Nephron (organoid): Measurements from ENCODE around the gene PWWP2B.

ENCODE experiments used
- H3K27ac Mint-ChIP-seq, 3 experiments: 2 replicates each; pipeline ENCODE4 v1.8.0; 2020; ENCODE audit warnings: mixed read lengths in 3 of 3, mild to moderate bottlenecking in 2 of 3, moderate library complexity in 1 of 3
- H3K27me3 Mint-ChIP-seq: 2 replicates; pipeline ENCODE4 v1.8.0; 2021; ENCODE audit warnings: low read depth, mild to moderate bottlenecking, moderate library complexity, mixed read lengths
- H3K36me3 Mint-ChIP-seq: 2 replicates; pipeline ENCODE4 v1.8.0; 2020; ENCODE audit warnings: low read depth, mixed read lengths
- H3K4me1 Mint-ChIP-seq: 2 replicates; pipeline ENCODE4 v1.8.0; 2020; ENCODE audit warnings: mixed read lengths
- H3K4me3 Mint-ChIP-seq, 3 experiments: 2 replicates each; pipeline ENCODE4 v1.8.0; 2020; ENCODE audit warnings: mild to moderate bottlenecking in 3 of 3, mixed read lengths in 3 of 3, moderate library complexity in 2 of 3
- H3K9me3 Mint-ChIP-seq: 2 replicates; pipeline ENCODE4 v1.8.0; 2020; ENCODE audit warnings: mixed read lengths
- TF ChIP-seq, protein P1 (sequence below), 3 experiments: fragments of 200-600 bp; sonication (generic); IDR thresholded peaks; one replicate each; pipeline ENCODE4 v1.5.0; 2021; ENCODE audit warnings: antibody characterized with exemption in 3 of 3; ENCODE audit not compliant: unreplicated experiment in 3 of 3

The PWWP2B gene

GRCh38 chr10:132458586-132459300, 61.7 kb downstream of the PWWP2B start:
- Mint-ChIP-seq H3K27me3 (peaks cover 18% of the 10 kb centered on the region), H3K9me3 (no peaks in the 10 kb centered on the region), H3K36me3 (no peaks in the 10 kb centered on the region), H3K4me1 (no peaks in the 10 kb centered on the region), H3K27ac (no peak overlapping the region), H3K4me3 (no peak overlapping the region)
- TF ChIP-seq, protein P1, sequence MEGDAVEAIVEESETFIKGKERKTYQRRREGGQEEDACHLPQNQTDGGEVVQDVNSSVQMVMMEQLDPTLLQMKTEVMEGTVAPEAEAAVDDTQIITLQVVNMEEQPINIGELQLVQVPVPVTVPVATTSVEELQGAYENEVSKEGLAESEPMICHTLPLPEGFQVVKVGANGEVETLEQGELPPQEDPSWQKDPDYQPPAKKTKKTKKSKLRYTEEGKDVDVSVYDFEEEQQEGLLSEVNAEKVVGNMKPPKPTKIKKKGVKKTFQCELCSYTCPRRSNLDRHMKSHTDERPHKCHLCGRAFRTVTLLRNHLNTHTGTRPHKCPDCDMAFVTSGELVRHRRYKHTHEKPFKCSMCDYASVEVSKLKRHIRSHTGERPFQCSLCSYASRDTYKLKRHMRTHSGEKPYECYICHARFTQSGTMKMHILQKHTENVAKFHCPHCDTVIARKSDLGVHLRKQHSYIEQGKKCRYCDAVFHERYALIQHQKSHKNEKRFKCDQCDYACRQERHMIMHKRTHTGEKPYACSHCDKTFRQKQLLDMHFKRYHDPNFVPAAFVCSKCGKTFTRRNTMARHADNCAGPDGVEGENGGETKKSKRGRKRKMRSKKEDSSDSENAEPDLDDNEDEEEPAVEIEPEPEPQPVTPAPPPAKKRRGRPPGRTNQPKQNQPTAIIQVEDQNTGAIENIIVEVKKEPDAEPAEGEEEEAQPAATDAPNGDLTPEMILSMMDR (IDR thresholded peaks at IDR 0.05; ENCODE audit: unreplicated experiment in 3 of 3): peak; percentile 95 to 96 (median 95)

- Mint-ChIP-seq H3K4me3 (no peak overlapping the region), H3K27me3 (peaks cover 18% of the 10 kb centered on the region)
These were observed 62.5 kb downstream of the PWWP2B start for GRCh38 chr10:132459301-132460003.

GRCh38 chr10:132460071-132460470, 63.1 kb downstream of the PWWP2B start:
- H3K4me3 Mint-ChIP-seq: no peak overlapping the region
- peak overlapping the region in 1 of 3 experiments; percentile 54 for H3K27ac Mint-ChIP-seq
- no peaks in the 10 kb centered on the region for H3K36me3 Mint-ChIP-seq
- TF ChIP-seq, protein P1 (IDR thresholded peaks at IDR 0.05; ENCODE audit: unreplicated experiment in 3 of 3): no peak
- no peaks in the 10 kb centered on the region for H3K4me1 Mint-ChIP-seq
- no peaks in the 10 kb centered on the region for H3K9me3 Mint-ChIP-seq
- peaks cover 16% of the 10 kb centered on the region for H3K27me3 Mint-ChIP-seq

More at GRCh38 chr10:132459301-132460003, 62.5 kb downstream of the PWWP2B start:
- Mint-ChIP-seq H3K36me3 (no peaks in the 10 kb centered on the region), H3K27ac (peak overlapping the region in 1 of 3 experiments; percentile 54), H3K4me1 (no peaks in the 10 kb centered on the region), H3K9me3 (no peaks in the 10 kb centered on the region)
- TF ChIP-seq, protein P1 (IDR thresholded peaks at IDR 0.05; ENCODE audit: unreplicated experiment in 3 of 3): no peak

DNA sequence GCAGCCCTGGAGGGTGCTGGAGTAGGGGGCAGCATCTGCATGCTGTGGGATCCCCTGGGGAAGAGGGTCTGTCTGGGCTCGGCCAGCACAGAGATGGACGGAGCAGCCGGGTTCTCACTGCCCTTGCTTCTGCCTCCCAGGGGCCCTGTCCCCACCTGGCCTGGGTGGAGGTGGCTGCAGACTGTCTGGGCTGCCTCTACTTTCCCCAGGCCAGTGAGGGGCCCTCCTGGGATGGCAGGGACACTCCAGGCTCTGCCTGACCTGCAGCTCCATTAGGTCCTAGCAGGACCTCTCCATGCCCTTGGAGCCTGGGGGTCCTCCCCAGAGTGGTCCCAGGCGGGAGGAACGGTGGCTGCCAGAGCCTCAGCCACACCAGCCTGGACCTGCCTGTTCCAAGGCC, 63.7 kb downstream of the PWWP2B start:
- Mint-ChIP-seq H3K27me3 (peaks cover 13% of the 10 kb centered on the region), H3K4me3 (no peak overlapping the region), H3K27ac (no peak overlapping the region), H3K4me1 (no peaks in the 10 kb centered on the region), H3K9me3 (no peaks in the 10 kb centered on the region), H3K36me3 (no peaks in the 10 kb centered on the region)
- TF ChIP-seq, protein P1 (IDR thresholded peaks at IDR 0.05; ENCODE audit: unreplicated experiment in 3 of 3): no peak

- Mint-ChIP-seq H3K27ac (no peak overlapping the region), H3K4me1 (no peaks in the 10 kb centered on the region), H3K4me3 (no peak overlapping the region), H3K27me3 (peaks cover 10% of the 10 kb centered on the region), H3K36me3 (no peaks in the 10 kb centered on the region), H3K9me3 (no peaks in the 10 kb centered on the region)
- TF ChIP-seq, protein P1 (IDR thresholded peaks at IDR 0.05; ENCODE audit: unreplicated experiment in 3 of 3): no peak
These were observed 64.2 kb downstream of the PWWP2B start for GRCh38 chr10:132461103-132461682.
